NCI-H2171 (cell line): ENCODE results near the gene APBA1.
"Not testable (repeated sequence)": the region's sequence is repeated elsewhere in the genome, so short reads cannot be mapped to it uniquely, and the experiment has no call there.

Source experiments
- DNase-seq: peaks from one replicate; lab custom pipeline; 2025; lab: John Stamatoyannopoulos, UW

The APBA1 gene

GRCh38 chr9:69443178-69443577, 229.0 kb downstream of the APBA1 start:
- DNase-seq, result peak; percentile 56

GRCh38 chr9:69442486-69442885, 229.7 kb downstream of the APBA1 start:
- DNase-seq, result no peak

- not testable (repeated sequence) for DNase-seq
Measured at GRCh38 chr9:69440254-69440955, 231.8 kb downstream of the APBA1 start.

GRCh38 chr9:69439654-69440053, 232.5 kb downstream of the APBA1 start:
- not testable (repeated sequence) for DNase-seq

- no peak for DNase-seq
Measured at GRCh38 chr9:69433968-69434367, 238.2 kb downstream of the APBA1 start.

- no peak for DNase-seq
Measured at GRCh38 chr9:69433392-69433791, 238.8 kb downstream of the APBA1 start.

- no peak for DNase-seq
Measured at GRCh38 chr9:69432623-69433022, 239.5 kb downstream of the APBA1 start.

GRCh38 chr9:69431777-69432176, 240.4 kb downstream of the APBA1 start:
- DNase-seq, result no peak

- DNase-seq, result no peak
Measured at GRCh38 chr9:69431203-69431602, 241.0 kb downstream of the APBA1 start.

- no peak for DNase-seq
Measured at GRCh38 chr9:69430206-69430605, 242.0 kb downstream of the APBA1 start.

- no peak for DNase-seq
Measured at GRCh38 chr9:69429281-69429680, 242.9 kb downstream of the APBA1 start.

- no peak for DNase-seq
Measured at GRCh38 chr9:69428017-69428785, 244.0 kb downstream of the APBA1 start.

GRCh38 chr9:69427286-69427685, 244.9 kb downstream of the APBA1 start:
- DNase-seq, result no peak

- peak; percentile 46 for DNase-seq
Measured at GRCh38 chr9:69425136-69425801, 246.9 kb downstream of the APBA1 start.

- DNase-seq, result peak; percentile 45
Measured at GRCh38 chr9:69421908-69422801, 250.0 kb downstream of the APBA1 start.

- no peak for DNase-seq
Measured at GRCh38 chr9:69420611-69421270, 251.4 kb downstream of the APBA1 start.

- no peak for DNase-seq
Measured at GRCh38 chr9:69412741-69413150, 259.4 kb downstream of the APBA1 start.

GRCh38 chr9:69411931-69412740, 260.0 kb downstream of the APBA1 start:
- no peak for DNase-seq

- no peak for DNase-seq
Measured at GRCh38 chr9:69411246-69411645, 260.9 kb downstream of the APBA1 start.

GRCh38 chr9:69409936-69410335, 262.2 kb downstream of the APBA1 start:
- DNase-seq, result not testable (repeated sequence)
